UCSD-AML1 (cell line): ENCODE measurements around the gene KRT36.

ENCODE experiments used
- DNase-seq: peaks from one replicate; lab custom pipeline; 2025; ENCODE audit not compliant: unreplicated experiment; lab: John Stamatoyannopoulos, UW

The KRT36 gene

DNA sequence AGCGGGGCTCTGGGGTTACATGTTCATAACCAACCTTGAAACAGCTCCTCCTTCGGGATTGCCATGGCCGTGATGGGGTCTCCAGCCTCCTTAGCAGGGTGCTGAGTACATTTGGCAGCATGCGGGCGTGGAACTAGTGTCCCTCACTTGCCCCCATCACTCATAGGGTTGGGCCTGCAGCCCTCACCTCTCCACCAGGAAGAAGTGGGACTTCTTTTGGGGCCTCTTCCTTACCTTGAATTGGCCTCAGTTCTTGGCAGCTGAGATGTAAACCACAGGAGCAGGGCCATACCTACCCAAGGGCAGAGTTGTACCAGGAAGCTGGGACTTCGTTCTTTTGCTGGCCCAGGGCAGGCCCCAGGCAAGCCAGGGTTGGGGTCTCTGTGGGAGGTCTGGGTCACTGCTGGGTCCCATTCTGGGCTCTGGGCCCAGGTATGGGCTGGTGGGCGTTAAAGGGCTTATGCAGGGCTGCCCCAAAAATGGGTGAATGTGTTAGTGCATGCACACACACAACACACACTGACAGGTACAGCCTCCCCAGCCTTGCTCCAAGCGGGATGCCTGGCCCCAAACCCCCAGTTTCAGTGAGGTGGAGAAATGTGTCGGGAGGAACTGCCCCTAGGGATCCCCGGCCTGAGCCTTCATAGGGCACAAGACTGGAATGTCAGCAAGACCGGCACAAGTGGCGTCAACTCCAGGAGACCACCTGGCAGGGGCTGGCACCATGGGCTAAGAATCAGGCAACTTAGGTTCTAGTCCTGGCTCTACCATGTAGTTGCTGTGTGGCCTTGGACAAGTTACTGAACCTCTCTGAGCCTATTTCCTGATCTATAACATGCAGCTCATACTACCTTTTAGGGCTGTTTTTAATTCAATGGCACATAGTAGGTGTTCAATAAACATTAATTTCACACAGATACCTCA is 32.9 kb upstream of the KRT36 start:
- no peak for DNase-seq

DNA sequence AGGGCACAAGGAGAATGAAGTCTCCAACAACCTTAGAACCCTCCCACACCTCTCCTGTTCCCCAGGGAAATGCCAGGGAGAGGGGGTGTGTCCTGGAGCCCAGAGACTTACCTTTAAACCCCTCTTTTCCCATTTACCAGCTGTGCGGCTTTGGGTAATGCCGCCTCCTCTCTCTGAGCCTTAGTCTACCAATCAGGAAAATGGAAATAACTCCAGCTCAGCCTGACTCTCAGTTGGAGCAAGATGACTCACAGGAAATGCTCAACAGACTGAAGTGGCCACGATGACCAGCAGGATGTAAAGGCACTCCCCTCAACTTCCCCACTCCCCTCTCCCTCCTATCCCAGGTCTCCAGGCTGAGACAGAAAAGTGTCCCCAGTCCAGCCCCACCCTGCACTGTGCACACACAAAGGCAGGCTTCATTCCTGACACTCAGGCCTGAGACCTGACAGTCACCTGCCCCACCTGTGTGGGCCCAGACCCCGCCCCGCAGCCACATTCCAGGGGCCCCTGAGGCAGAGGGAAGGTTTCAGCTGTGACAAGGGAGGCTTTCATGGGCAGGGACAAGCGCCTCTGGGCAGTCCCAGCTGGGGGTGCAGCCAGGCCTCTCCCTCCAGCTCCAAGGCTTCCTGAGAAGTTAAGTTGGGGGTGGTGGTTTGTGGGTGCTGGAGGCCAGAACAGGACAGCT is 32.0 kb upstream of the KRT36 start:
- DNase-seq = no peak

DNA sequence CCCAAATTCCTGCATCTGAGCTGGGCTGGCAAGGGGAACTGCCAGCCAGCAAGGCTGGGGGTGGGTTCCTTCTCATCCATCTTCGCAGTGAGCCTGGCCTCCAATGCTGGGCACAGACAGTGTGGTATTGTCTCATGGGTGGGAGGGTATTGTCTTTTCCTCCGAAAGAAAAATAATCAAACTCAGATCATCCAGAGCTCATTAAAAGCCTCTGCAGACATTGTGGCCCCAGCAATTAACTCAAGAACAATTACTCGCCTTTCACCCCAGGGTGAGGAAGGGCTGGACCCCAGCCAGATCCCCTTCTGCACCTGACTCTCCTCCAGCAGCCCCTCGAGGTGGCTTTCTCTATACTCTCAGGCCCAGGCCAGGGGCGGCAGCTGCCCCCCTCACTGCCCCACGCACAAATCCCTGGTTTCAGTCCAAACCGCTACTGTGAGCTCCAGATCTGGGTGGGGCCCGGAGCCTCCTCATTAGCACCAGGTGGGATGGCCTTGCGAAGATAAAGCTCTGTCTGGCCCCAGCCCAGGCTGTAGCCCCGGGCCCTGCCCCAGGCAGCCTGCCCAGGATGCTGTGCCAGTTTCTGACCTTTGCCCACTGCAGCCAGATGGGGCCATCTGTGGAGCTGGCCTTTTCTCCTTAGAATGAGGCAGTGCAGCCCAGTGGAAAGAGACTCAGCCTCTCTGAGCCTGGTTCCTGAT is 31.3 kb upstream of the KRT36 start:
- DNase-seq = no peak

GRCh38 chr17:41519501-41520224 is 30.0 kb upstream of the KRT36 start:
- no peak for DNase-seq

- no peak for DNase-seq
These were observed 29.2 kb upstream of the KRT36 start, which contains the start of gene KRT15 for GRCh38 chr17:41518789-41519449. Gene KRT15 (minus strand): TSS chr17:41518890. CDS start chr17:41518827, 63 bp downstream.

GRCh38 chr17:41518031-41518430 is 28.3 kb upstream of the KRT36 start:
- DNase-seq = no peak

- DNase-seq = no peak
These were observed 27.1 kb upstream of the KRT36 start for GRCh38 chr17:41516830-41517283.

- no peak for DNase-seq
These were observed 26.6 kb upstream of the KRT36 start for GRCh38 chr17:41516147-41516829.

GRCh38 chr17:41513168-41513547 is 23.4 kb upstream of the KRT36 start:
- DNase-seq = no peak

DNA sequence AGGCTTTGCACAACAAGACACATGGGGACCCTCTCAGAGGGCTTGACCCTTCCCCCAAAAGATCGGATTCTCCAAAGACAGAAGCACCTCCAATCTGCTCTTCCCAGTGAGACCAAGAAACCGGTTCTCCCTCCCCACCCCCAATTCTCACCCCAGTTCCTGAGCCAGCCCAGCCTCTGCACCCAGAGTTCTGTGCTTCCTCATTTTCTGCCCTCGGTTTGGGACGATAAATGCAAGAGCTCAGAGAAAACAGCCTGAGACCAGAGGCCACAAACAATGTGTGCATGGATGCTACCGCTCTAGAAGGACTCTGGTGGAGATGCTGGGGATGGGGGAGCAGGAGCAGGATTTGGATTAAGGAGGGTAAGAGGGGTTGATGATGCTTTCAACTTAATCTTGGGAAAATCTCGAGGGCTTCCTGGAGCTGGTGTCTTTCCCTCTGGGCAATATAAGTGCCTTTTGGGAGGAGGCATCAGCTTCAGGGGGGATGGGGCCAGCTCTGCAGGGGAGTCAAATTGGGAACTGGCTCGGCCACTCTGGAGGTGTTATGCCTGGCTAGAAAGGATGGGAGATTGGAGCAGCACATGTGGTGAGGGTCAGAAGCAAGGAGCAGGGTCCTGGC is 22.9 kb upstream of the KRT36 start:
- DNase-seq = no peak

DNA sequence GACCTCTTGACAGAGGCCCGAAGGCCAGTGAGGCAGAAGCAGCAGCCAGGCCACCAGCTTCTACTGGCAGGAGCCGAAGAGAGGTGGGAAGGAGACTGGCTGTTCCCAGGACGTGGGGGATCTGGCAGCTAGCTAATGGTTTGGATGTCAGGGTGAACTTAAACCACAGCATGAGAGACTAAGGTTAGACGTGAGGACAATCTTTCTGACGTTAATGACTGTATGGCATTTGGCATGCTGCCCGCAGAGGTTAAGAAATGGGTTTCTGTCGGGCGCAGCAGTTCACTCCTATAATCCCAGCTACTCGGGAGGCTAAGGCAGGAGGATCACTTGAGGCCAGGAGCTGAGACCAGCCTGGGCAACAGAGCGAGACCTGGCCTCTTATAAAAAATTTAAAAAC is 22.0 kb upstream of the KRT36 start:
- no peak for DNase-seq

GRCh38 chr17:41511116-41511515 is 21.4 kb upstream of the KRT36 start:
- no peak for DNase-seq

DNA sequence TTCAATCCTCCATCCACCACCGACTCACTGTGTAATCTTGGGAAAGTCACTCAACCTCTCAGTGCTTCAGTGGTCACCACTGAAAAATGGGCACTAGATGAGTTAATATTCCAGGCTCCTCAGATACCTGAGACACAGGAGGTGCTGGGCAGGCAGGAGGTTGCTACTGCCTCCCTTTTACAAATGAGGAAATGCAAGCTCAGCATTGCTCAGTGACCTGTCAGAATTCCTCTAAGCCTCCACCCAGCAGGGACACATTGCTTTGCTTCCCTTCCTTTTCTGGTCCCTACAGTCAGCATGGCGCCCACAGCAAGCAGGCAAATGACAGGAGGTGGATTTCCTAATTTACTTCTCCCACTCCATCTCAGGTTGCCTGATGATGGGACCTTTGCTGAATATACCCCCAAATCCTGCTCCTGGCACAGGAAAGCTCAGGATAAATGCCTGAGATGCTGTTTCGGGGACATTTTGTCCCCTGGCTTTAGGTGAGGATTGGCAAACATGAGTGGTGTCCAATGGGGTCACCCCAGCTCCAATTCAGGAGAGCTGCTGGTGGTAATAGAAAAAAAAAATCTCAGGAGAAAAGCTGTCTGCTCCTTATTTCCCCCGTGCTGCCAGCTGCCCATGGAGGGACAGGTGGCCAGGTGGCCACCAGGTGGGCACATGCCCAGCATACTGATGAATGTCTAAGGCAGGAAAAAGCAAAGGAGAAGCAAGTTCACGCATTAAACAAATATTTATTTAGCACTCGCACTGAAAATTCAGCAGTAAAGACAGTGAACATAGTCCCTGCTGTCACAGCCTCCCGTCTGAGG is 20.7 kb upstream of the KRT36 start:
- DNase-seq = no peak

- no peak for DNase-seq
These were observed 17.7 kb upstream of the KRT36 start for GRCh38 chr17:41507315-41507880.

- no peak for DNase-seq
These were observed 16.4 kb upstream of the KRT36 start for GRCh38 chr17:41505809-41506767.

DNA sequence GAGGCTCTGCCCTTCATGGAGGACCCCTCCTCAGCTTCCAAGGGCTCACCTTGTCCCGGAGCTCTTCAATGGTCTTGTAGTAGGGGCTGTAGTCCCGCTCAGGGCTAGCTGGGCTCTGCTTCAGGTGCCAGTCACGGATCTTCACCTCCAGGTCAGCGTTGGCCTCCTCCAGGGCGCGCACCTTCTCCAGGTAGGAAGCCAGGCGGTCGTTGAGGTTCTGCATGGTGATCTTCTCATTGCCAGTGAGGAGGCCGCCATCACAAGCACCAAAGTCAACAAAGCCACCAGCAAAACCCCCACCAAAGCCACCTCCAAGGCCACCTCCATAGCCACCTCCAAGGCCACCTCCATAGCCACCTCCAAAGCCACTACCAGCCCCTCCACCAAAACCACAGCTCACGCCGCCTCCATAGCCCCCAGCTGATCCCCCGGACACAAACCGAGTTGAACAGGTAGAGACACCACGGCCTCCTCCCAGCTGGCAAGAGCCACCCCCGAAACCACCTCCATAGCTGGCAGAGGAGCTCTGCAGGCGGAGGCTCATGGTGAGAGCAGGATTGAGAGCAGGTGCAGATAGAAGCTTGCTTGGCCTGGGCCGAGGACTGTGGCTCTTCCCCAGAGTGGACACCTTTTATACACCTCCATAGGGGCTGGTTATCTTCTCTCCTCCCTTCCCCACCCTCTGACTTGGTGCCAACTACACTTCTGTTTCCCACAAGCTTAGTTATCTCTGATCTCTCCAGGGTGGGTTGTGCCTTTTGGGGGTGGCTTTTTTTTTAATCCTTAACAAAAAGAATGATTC is 15.5 kb upstream of the KRT36 start, which contains the start of gene KRT13:
TSS of gene KRT13 (minus strand) at position 606 of the 802 bp plus-strand sequence. CDS start at position 544, 62 bp downstream.
- no peak for DNase-seq
